Measurements from ENCODE around the gene GRHPR. TPM values are rescaled to one million over a fixed set of nuclear protein-coding genes. Genes with fewer than 3 reads are reported as not detected.

The GRHPR gene
- total RNA-seq = 10 to 100 TPM; 72.8 to 75.6 TPM

DNA sequence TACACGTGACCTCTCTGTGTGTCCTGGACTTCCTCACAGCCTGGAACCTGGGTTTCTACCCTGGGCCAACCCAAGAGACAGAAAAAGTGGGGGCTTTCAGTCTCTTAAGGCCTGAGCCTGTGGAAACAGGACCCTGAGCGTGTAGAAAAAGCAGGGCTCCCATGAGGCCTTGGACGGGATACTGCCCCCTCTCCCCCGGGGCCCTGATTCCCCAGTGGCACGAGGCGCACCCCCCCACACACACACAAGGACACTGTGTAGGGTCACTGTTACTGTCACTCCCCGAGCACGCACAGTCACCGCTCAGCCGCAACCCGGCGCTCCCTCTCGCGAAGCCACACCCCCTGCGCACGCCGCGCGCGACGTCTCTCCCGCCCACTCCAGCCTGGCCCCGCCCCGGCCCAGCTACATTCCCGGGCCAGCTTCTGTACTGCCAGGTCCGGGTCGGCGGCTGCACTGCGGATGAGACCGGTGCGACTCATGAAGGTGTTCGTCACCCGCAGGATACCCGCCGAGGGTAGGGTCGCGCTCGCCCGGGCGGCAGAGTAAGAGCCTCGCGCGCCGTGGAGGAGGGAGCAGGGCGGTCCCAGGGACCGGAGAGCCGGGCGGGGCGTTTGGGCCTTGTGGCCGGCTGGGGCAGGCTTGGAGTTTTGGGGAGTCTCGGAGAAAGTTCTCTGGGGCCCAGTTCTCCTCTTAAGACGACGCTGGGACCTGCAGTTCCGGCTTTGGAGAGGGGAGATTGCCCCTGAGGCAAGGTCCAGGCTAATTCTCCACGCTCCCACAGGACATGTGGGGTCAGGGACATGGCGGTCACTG, at the start of gene GRHPR:
Gene GRHPR (plus strand): TSS at position 408 of the 816 bp plus-strand sequence. CDS start 55 bp downstream, at position 463.
- Mint-ChIP-seq H3K9me3 (no peaks in the 10 kb centered on the region), H3K4me3 (peak within 1 kb of the TSS; percentile 93), H3K27ac (peak within 1 kb of the TSS; percentile 88), H3K27me3 (ENCODE audit: low read depth) (no peaks in the 10 kb centered on the region), H3K36me3 (ENCODE audit: low read depth) (peaks cover 11% of the 10 kb centered on the region), H3K4me1 (ENCODE audit: low read depth) (peaks cover 24% of the 10 kb centered on the region)
- DNase-seq = peak; percentile 89
- CTCF ChIA-PET = interaction anchor here (0.6 kb wide), 1 partner anchor 12 kb away, joined by 9 read pairs; no protein-coding TSS in a partner anchor
- intact Hi-C loops (cut with micrococcal nuclease) = loop anchor here (1.0 to 5.0 kb wide), 3 partner anchors 43 to 645 kb away; partner anchors contain the start of genes POLR1E, SHB and ZBTB5

DNA sequence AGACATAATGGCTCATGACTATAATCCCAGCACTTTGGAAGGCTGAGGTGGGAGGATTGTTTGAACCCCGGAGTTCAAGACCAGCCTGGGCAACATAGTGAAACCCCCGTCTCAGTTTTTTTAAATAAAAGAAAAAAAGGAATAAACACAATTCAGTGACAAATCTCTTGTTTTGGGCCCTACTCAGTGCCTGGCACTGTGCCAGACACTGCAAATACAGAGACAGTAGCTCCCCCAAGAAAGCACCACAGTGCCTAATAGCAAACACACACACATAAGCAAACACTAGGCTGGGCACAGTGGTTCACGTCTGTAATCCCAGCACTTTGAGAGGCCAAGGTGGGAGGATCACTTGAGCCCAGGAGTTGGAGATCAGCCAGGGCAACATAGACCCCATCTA, 49.7 kb upstream of the GRHPR start:
- intact Hi-C loops (cut with micrococcal nuclease) = no loop called here
- Mint-ChIP-seq H3K27me3 (ENCODE audit: low read depth) (peaks cover 4% of the 10 kb centered on the region), H3K9me3 (no peaks in the 10 kb centered on the region), H3K4me1 (ENCODE audit: low read depth) (peaks cover 5% of the 10 kb centered on the region), H3K27ac (no peak overlapping the region), H3K36me3 (ENCODE audit: low read depth) (no peaks in the 10 kb centered on the region), H3K4me3 (no peak overlapping the region)
- CTCF ChIA-PET = interaction anchor here (0.6 kb wide), 1 partner anchor 24 kb away, joined by 3 read pairs; no protein-coding TSS in a partner anchor
- DNase-seq = no peak

DNA sequence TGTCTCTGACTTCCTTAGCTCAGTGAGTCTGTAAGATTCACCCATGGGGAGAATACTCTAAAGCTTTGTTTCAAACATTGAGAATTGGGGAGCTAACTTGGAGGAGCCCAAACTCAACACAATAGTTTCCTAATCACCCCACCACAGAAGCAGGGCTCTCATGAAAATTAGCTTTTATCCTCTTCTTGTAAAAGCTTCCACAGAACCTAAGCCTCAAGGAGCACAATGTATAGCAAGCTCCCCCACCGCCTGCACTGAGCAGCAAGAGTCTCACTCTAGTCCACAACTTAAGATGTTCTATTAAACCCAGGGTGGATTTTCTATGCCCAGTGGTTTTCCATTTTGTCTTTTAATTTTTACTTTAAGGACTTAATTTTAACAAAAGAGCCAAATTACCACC, 48.9 kb upstream of the GRHPR start:
- Mint-ChIP-seq H3K4me1 (ENCODE audit: low read depth) (peaks cover 5% of the 10 kb centered on the region), H3K27me3 (ENCODE audit: low read depth) (peaks cover 5% of the 10 kb centered on the region), H3K36me3 (ENCODE audit: low read depth) (no peaks in the 10 kb centered on the region), H3K4me3 (no peak overlapping the region), H3K9me3 (no peaks in the 10 kb centered on the region), H3K27ac (no peak overlapping the region)
- intact Hi-C loops (cut with micrococcal nuclease) = no loop called here
- CTCF ChIA-PET = interaction anchor here (0.6 to 1.0 kb wide), 2 partner anchors 40 to 634 kb away, joined by 3 to 4 read pairs; no protein-coding TSS in a partner anchor
- no peak for DNase-seq

- Mint-ChIP-seq H3K4me1 (ENCODE audit: low read depth) (peaks cover 5% of the 10 kb centered on the region), H3K27ac (no peak overlapping the region), H3K4me3 (no peak overlapping the region), H3K36me3 (ENCODE audit: low read depth) (no peaks in the 10 kb centered on the region), H3K27me3 (ENCODE audit: low read depth) (peaks cover 5% of the 10 kb centered on the region), H3K9me3 (no peaks in the 10 kb centered on the region)
- peak; percentile 19 for DNase-seq
- intact Hi-C loops (cut with micrococcal nuclease) = no loop called here
- CTCF ChIA-PET = interaction anchor here (0.6 kb wide), 1 partner anchor 48 kb away, joined by 4 read pairs; no protein-coding TSS in a partner anchor
Measured at GRCh38 chr9:37374892-37375291, 47.6 kb upstream of the GRHPR start.

DNA sequence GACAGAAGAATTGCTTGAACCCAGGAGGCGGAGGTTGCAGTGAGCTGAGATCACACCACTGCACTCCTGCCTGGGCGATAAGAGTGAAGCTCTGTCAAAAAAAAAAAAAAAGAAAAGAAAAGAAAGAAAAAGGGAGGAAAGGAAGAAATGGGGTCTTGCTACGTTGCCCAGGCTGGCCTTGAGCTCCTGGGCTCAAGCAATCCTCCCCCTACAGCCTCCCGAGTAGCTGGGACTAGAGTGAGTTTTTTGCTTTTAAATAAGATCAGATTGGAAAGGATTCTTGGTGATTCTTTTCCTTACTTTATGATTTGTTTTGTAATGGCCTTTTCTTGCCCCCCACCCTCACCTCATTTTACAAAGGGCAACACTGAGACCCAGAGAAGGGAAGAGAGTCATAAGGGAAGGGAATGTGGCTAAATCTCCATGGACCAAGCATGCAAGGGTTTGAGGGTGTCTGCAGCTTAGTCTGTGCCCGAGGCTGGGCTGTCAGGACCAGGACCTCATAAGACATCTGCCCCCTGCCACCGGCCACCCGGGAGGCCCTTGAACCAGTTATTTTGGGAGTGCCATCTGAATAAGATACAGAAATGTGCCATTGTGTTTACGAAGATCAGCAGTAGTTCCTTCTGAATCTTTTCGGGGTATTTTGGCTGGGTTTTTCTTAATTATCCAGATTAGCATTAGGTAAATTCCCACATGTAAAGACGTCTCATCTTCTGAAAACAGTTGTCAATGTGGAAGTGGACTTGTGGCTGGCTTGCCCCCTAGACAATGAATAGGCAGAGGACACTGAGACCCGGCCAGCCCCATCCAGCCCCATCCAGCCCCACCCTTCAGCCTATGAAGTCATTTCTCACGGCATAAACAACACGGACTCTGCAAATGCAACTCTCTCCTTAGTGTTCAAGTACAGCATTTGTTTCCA, 44.5 kb upstream of the GRHPR start:
- peaks cover 5% of the 10 kb centered on the region for H3K27me3 Mint-ChIP-seq (ENCODE audit: low read depth)
- DNase-seq = no peak
- intact Hi-C loops (cut with micrococcal nuclease) = no loop called here
- H3K4me3 Mint-ChIP-seq = no peak overlapping the region
- H3K36me3 Mint-ChIP-seq (ENCODE audit: low read depth) = no peaks in the 10 kb centered on the region
- no peak overlapping the region for H3K27ac Mint-ChIP-seq
- no peaks in the 10 kb centered on the region for H3K4me1 Mint-ChIP-seq (ENCODE audit: low read depth)
- H3K9me3 Mint-ChIP-seq = no peaks in the 10 kb centered on the region
- CTCF ChIA-PET = no interaction called here

DNA sequence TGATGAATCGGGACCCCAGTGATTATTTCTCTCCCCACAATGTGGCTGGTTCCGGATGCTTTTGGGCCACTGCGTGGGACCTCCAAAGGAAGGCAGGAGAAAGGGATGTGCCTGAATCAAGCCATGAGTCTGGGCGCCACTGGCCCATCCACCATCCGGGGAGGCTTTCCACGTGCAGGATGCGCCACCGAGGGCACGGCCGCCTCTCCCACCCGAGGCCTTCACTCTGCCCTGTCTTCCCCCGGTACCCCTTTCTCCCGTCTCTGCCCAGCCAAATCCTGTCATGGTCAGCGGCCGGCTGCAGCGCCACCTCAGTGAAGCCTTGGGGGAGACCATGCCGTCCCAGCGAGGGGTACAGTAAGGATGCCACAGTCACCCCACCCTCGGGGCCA, 43.9 kb upstream of the GRHPR start:
- Mint-ChIP-seq H3K4me3 (no peak overlapping the region), H3K9me3 (no peaks in the 10 kb centered on the region), H3K36me3 (ENCODE audit: low read depth) (no peaks in the 10 kb centered on the region), H3K27ac (no peak overlapping the region), H3K4me1 (ENCODE audit: low read depth) (no peaks in the 10 kb centered on the region), H3K27me3 (ENCODE audit: low read depth) (peaks cover 5% of the 10 kb centered on the region)
- no peak for DNase-seq
- intact Hi-C loops (cut with micrococcal nuclease) = no loop called here
- CTCF ChIA-PET = no interaction called here

GRCh38 chr9:37379835-37380234, 42.7 kb upstream of the GRHPR start:
- no peaks in the 10 kb centered on the region for H3K9me3 Mint-ChIP-seq
- H3K4me1 Mint-ChIP-seq (ENCODE audit: low read depth) = no peaks in the 10 kb centered on the region
- DNase-seq = no peak
- intact Hi-C loops (cut with micrococcal nuclease) = no loop called here
- CTCF ChIA-PET = no interaction called here
- no peak overlapping the region for H3K4me3 Mint-ChIP-seq
- no peaks in the 10 kb centered on the region for H3K36me3 Mint-ChIP-seq (ENCODE audit: low read depth)
- H3K27ac Mint-ChIP-seq = no peak overlapping the region
- peaks cover 5% of the 10 kb centered on the region for H3K27me3 Mint-ChIP-seq (ENCODE audit: low read depth)

GRCh38 chr9:37380570-37380969, 41.9 kb upstream of the GRHPR start:
- H3K4me3 Mint-ChIP-seq = no peak overlapping the region

DNA sequence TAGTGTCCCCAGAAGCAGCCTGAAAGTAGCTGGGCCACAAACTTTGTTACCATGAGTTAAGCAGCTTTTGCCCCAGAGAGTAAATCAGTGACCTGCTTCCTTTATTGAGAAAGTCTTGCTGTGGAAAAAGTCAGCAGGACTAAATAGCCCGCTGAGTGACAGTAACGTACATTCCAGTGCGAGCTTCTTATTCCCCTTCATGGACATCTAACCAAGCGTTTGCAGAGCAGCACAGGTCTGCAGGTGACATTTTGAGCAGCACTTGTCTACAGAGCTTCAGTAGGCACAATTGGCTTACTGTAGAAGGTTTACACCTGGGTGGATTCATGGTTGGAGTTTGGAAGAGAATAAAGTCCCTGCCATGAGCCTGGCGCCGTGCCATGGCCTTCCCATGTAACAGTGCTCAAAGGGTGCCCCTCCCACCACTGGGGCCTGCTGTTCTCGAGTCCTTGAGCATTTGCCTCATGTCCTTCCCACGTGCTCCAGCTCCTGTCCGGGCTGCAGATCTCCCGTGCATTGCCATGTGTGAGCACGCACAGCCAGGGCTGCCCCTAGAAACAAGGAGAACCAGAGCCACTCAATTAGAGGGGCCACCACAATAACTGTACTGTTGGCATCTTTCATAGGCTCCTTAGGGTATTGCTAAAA, 41.3 kb upstream of the GRHPR start:
- Mint-ChIP-seq H3K4me3 (no peak overlapping the region), H3K4me1 (ENCODE audit: low read depth) (no peaks in the 10 kb centered on the region), H3K36me3 (ENCODE audit: low read depth) (no peaks in the 10 kb centered on the region), H3K27me3 (ENCODE audit: low read depth) (peaks cover 5% of the 10 kb centered on the region), H3K27ac (no peak overlapping the region), H3K9me3 (no peaks in the 10 kb centered on the region)
- DNase-seq = no peak
- intact Hi-C loops (cut with micrococcal nuclease) = no loop called here
- CTCF ChIA-PET = no interaction called here

More at GRCh38 chr9:37380570-37380969, 41.9 kb upstream of the GRHPR start:
- no peaks in the 10 kb centered on the region for H3K36me3 Mint-ChIP-seq (ENCODE audit: low read depth)
- H3K27me3 Mint-ChIP-seq (ENCODE audit: low read depth) = peaks cover 5% of the 10 kb centered on the region
- CTCF ChIA-PET = no interaction called here
- no peak for DNase-seq
- intact Hi-C loops (cut with micrococcal nuclease) = no loop called here
- no peak overlapping the region for H3K27ac Mint-ChIP-seq
- H3K4me1 Mint-ChIP-seq (ENCODE audit: low read depth) = no peaks in the 10 kb centered on the region
- H3K9me3 Mint-ChIP-seq = no peaks in the 10 kb centered on the region

- DNase-seq = no peak
- Mint-ChIP-seq H3K9me3 (no peaks in the 10 kb centered on the region), H3K27me3 (ENCODE audit: low read depth) (peaks cover 2% of the 10 kb centered on the region), H3K4me1 (ENCODE audit: low read depth) (no peaks in the 10 kb centered on the region), H3K36me3 (ENCODE audit: low read depth) (no peaks in the 10 kb centered on the region), H3K4me3 (no peak overlapping the region), H3K27ac (no peak overlapping the region)
- intact Hi-C loops (cut with micrococcal nuclease) = no loop called here
- CTCF ChIA-PET = no interaction called here
Measured at GRCh38 chr9:37382161-37382981, 40.1 kb upstream of the GRHPR start.

DNA sequence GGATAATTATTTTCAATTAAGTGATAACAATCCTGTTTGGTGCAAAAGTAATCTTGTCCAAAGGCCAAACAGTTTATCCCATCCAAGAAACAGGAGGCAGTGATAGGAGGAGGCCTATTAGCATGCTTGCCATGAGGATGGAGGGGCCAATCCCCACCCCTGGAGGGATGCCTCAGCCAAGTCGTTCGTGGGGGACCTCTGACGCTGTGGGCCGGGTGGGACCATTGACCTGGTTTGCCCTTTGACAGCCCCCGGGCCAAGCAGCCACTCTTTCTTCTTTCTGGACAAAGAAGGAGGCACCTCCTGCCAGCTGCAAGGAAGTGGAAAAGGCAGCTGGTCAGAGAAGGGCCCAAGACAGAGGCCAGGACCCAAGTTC, 39.5 kb upstream of the GRHPR start:
- Mint-ChIP-seq H3K4me1 (ENCODE audit: low read depth) (no peaks in the 10 kb centered on the region), H3K4me3 (no peak overlapping the region), H3K36me3 (ENCODE audit: low read depth) (no peaks in the 10 kb centered on the region), H3K9me3 (no peaks in the 10 kb centered on the region), H3K27ac (no peak overlapping the region), H3K27me3 (ENCODE audit: low read depth) (no peaks in the 10 kb centered on the region)
- DNase-seq = no peak
- intact Hi-C loops (cut with micrococcal nuclease) = no loop called here
- CTCF ChIA-PET = no interaction called here

Measured in activated naive CD4-positive, alpha-beta T cell treated with anti-CD3 and anti-CD28 coated beads for 36 hours (primary cell).